GM19468 (cell line): ENCODE results near the gene PKP1.

Experiments used
- ATAC-seq: cut with Tn5 transposase; IDR thresholded peaks from one replicate; pipeline ENCODE4 v1.9.1; 2021; ENCODE audit warnings: mild to moderate bottlenecking, moderate library complexity, moderate number of reproducible peaks; ENCODE audit not compliant: unreplicated experiment; ENCODE audit errors: extremely low read depth

PKP1 gene

DNA sequence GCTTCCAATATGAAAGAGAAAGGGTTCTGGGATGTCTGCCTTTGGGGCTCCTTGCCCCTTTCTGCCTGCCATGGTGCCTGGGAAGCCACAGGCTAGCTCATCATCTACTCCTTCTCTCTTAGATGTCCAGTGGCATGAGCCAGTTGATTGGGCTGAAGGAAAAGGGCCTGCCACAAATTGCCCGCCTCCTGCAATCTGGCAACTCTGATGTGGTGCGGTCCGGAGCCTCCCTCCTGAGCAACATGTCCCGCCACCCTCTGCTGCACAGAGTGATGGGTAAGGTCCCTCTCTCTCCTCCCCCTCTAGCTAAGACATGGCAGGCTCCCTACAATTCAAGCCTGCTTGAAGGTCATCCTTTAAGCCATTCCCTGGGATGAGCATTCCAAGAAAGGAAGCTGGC, 41.0 kb downstream of the PKP1 start:
- no peak for ATAC-seq

DNA sequence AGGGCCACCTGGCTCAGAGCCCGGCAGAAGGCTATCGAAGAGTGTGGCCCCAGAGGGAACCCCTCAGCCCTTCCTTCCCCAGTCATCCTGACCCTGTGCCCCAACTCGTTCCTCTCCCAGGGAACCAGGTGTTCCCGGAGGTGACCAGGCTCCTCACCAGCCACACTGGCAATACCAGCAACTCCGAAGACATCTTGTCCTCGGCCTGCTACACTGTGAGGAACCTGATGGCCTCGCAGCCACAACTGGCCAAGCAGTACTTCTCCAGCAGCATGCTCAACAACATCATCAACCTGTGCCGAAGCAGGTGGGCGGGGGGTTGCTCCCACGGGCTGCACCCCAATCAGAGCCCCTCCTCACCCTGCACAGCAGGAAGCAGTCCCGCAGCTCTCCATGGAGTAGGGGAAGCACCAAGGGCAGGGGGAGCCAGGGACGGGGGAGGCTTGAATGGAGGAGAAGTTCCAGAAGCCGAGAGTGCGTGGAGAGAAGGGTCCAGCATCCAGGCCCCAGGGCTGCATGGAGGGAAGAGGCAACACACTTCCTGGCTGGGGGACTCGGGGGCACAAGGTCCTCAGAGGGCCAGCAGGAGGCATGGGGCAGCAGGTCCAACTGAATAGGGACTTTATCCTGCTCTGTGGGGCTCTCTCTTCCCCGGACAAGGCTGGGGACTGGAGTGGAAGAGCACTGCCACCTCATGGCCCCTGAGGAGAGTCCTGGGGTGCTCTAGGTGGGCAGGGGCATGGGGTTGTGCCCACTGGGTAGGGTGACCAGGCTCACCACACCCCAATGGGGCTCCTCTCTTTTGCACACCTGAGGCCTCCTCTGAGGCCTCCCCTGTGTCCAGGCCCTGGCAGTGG, 41.7 kb downstream of the PKP1 start:
- no peak for ATAC-seq

DNA sequence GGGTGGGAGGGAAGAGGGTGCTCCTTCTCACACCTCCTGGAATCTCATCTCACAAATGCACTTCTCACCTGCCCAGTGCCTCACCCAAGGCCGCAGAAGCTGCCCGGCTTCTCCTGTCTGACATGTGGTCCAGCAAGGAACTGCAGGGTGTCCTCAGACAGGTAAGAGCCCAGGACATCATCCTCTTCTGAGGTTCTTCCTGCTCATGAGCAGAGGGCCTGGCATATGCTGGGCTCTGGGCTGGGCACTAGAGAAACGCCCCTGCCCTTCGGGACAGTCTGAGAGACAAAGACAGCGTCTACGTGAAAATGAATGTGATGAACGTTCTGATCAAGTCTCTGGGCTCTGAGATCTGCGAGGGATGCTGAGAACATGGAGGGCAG, 42.4 kb downstream of the PKP1 start:
- no peak for ATAC-seq

DNA sequence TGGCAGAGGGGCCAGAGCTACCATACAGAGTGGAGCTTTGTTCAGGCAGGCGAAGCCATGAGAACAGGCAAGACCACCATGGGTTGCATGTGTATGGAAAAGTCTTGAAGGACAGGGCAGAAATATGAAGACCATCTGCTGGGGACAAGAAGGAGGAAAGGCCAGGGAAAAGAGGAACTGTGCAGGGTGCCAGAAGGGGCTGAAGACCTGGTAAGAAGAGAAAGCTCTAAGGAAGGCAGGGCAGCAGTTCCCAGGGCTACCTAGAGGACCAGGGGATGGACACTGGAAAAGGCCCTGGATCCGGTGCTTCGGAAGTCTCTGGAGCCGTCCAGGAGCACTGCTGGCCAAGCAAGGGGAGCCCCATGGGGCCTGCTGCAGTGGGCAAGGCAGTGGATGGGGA, 43.4 kb downstream of the PKP1 start:
- no peak for ATAC-seq

DNA sequence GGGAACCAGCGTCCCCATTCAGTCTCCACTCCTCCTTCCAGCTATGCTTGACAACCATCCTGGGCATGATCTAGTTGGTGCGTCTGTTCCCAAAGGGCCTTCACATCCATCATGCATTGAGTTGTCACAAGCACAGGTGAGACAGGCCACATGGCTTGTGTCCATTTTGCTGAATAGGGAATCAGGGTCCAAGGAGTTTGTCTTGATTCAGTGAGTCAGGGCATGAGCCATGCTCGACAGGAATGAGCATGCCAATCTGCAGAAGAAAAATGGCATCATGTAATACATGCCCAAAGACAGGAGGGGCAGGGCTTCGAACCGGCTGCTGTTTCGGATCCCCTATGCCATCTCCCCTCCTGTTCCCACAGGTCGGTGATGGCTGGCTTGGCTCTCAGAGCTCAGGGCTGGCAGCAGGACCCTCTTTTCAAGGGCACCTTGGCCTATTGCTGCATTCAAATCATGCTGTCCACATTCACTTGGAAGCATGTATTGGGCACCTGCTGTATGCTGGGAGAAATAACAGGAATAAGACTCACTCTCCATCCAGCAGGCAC, 44.5 kb downstream of the PKP1 start:
- ATAC-seq, result no peak

DNA sequence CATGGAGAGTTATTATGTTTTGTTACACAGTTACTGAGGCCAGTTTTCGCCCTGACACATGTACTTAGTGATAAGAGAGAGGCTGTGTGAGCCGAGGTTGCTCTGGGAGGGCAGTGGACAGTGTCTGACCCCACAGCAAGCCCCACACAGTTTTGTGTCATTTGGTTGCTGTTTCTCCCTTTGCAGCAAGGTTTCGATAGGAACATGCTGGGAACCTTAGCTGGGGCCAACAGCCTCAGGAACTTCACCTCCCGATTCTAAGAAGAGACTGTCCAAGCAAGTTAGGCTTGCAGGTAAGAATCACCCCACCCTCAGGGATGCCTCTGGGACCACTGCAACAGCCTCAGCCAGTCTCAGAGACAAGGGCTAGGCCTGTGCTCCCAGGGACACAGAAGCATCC, 45.3 kb downstream of the PKP1 start:
- ATAC-seq, result no peak

DNA sequence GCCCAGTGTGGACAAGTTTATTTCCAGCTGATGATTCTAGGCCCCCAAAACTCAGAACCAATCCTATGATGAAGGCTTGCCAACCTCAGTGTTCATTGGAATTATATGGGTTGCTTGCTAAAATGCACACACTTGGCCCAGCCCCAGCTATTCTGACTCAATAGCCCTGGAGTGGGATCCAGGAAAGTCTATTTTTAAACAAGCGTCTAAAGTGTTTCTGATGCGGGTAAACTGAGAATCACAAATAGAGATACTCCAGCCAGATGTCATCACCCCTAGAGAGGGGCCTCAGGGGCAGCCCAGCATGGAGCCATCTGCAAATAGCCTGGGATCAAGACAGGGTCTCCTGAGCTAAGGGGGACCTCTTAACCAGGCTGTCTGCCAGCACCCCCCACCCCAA, 46.0 kb downstream of the PKP1 start:
- ATAC-seq, result no peak

DNA sequence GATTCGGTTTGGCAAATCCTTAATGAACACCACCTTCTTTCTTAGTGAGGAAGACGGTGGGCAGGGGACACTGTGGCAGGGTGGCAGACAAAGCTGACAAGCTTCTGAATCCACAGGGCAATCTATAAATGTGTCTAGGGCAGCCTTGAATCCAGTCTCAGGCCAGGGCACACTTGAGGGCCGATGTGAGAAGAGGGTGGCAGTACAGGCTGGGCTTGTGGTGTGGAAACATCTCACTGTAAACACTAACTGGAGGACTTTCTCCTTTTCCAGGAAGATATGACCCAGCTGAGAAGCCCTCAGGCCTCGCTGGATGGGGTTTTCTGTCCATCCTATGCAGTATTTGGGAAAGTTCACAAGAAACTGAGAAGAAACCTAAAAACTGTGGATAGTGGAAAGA, 46.5 kb downstream of the PKP1 start:
- no peak for ATAC-seq

DNA sequence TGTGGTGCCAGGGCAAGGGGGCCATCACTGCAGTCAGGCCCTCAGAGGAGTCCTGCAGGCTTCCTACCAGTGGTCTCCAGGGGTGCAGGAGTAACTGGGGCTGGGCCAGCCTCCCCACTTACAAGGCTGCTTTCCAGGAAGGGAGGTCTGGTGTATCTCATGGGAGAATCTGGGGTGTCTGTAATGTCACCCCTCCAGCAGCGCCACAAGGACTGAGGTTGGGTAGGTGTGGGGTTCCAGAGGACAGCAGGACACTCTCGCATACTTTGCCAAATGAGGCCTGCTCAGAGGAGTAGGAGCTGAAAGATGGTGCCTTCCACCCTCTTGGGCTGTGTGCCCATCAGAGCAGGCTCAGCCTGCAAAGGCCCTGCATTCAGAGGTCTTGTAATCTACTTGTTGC, 47.2 kb downstream of the PKP1 start:
- ATAC-seq, result no peak

DNA sequence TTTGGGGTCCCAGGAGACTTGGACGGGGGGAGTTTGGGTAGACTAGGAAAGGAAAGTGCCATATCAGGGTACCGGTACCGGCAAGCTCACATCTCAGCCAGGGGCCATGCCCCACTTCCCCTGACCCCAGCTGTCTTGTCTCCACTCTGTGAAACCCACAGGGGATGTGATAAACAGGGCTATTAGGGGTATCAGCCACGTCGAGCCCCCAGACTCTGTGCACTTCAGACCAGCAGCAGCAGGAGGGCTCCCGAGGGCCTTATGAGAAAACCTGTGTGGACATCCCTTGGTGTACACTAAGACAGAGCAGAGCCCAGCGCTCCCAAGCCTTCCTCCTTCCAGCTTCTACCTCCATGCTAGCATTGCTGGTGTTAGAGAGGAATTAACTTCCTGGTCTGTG, 47.9 kb downstream of the PKP1 start:
- no peak for ATAC-seq

DNA sequence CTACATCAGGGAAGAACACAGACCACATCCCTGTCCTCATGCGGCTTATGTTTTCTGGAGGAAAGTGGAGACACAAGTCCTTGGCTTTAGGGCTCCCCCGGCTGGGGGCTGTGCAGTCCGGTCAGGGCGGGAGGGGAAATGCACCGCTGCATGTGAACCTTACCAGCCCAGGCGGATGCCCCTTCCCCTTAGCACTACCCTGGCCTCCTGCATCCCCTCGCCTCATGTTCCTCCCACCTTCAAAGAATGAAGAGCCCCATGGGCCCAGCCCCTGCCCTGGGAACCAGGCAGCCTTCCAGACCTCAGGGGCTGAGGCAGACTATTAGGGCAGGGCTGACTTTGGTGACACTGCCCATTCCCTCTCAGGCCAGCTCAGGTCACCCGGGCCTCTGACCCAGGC, 48.7 kb downstream of the PKP1 start:
- ATAC-seq, result no peak

DNA sequence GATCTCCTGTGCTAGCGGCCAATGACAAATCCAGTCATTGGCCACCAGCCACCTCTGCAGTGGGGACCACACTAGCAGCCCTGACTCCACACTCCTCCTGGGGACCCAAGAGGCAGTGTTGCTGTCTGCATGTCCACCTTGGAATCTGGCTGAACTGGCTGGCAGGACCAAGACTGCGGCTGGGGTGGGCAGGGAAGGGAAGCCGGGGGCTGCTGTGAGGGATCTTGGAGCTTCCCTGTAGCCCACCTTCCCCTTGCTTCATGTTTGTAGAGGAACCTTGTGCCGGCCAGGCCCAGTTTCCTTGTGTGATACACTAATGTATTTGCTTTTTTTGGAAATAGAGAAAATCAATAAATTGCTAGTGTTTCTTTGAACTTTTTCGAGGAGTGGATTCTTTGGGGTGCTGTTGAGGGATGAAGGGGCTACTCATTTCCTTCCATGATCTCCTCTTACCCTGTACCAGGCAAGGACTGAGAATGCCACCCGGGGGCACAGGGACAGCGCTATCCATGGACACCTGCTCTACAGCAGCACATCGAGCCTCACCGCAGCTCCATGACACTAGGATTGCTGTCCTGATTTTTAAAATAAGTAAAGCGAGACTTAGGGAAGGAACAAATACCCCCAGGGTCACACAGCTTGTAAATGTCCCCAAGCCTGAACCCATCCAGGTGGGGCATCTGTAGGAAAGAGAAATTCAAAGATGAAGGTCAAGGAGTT, 49.5 kb downstream of the PKP1 start:
- no peak for ATAC-seq

DNA sequence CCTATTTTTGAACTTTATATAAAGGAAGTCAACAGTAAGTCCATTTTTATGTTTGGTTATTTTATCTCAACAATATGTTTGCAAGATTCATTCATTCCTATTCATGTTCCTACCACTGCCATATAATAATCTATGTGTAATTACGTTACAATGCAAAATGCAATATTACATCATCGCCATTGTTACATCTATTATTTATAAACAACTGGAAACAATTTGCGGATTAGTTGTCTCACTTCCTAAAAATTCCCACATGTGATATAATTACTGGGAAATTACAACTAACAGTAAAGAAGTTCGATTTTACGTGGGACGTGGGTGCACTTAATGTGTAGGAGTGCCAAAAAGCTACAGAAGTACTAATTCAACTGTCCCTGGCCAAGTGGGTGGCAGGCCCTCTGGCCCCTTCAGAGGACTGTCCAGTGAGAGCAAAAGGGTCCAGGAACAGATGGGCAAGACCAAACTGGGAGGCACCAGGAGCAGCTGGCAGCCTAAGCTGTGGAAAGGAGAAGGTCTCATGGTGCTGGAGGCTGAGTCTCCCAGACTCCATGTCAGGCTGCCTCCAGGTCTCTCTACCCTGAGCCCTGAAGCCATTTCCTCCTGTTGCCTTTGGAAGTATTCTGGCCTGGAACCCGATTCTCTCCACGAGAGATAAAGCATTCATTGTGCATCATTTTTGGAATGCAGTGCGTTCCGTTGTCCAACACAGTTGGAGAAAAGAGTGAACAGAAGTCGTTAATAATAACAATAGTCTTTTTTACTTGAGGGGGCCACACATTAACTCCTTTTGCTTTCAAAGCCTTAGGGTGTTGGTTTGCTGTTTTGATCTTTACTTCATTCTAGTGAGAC, 51.2 kb downstream of the PKP1 start:
- no peak for ATAC-seq

DNA sequence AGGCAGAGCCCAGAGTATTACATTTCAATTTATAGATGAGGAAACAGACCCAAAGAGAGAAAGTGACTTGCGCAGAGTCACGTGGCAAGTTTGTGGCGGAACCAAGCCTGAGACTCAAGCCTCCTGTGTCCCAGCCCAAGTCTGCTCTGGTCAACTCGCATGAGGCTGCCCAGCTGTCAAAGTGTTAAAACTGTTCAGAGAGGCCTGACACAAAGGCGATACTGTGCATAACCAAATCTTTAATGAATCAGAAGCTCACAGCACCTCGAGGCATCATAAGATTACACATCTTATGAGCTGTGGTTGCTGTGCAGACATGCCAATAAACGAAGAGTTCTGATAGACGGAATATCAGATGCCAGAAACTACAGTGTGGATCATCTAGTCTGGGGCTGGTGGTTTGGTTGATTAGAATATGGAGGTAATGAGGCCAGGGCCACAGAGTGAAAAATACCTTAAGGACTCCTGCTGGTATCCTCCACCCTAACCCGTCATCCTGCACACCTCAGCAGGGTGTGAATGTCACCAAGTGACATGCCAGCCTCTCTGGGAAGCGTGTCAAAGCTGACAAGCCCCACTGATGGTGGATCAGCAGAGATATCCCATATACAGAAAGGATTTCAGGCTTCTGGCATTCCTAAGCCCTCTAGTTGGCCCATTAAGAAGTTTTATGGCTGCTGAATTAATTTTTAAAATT, 52.0 kb downstream of the PKP1 start:
- ATAC-seq, result no peak

DNA sequence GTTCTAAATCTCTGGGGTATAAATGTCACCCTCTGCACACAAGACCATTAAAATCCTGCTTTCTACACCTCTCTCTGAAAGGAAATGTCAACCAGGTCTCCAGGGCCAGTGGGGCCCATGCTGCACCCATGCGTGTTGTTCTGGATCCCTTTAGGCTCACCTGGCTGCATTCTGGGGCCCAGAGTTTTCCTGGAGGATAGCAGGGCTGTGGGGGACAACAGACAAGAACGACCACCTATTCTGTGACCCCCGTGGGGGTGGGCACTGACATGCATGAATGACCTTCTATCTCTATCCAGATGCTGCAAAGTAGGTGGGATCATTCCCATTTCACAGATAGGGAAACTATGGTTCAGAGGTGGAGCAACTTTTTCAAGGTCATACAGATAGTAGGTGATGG, 52.6 kb downstream of the PKP1 start:
- ATAC-seq, result no peak

DNA sequence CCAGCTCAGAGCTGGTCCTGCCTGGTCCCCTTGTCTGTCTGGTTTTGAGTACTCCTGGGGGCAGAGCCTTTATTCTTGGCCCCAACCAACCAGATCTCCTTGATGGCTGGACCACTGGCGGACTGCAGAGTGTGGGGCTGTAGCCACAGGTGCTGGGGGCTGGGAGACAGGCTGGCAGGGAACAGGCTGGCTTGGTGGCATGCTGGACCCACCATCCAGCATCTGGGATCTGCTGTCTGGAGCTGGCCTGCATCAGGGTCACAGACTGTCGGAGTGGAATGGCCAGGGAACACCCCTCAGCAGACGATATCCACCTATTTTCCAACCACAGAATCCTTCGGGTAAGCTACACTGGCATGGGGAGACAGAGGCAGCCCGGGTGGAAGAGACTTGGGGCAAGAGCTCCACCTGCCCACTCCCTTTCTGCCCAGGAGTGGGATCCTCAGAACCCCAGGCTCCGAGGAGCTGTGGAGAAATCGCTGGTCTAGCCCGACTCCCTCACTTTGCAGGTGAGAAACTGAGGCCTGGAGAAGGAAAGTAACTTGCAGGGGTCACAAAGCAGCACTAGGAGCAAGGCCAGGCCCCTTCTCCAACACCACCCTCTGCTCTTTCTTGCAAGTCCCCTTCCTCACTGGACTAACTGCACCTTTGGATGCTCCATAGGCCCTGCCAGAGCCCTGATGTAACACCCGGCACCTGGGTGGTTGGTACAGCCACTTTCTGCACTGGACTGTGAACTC, 53.6 kb downstream of the PKP1 start:
- ATAC-seq, result no peak

DNA sequence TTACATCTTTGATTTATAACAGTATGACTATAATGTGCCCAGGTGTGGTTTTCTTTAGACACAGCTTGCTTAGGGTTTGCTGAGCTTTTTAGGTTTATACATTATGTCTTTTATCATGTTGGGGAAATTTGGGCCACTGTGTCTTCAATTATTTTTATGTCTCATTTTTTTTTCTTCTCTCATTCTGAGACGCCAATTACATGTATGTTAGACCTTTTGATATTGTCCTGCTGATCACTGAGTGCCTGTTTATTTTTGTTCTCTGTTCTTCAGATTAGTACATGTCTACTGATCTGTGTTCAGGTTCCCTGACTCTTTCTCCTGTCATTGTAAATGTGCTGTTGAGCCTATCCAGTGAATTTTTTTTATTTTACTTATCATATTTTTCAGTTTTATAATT, 58.1 kb downstream of the PKP1 start:
- ATAC-seq, result no peak

DNA sequence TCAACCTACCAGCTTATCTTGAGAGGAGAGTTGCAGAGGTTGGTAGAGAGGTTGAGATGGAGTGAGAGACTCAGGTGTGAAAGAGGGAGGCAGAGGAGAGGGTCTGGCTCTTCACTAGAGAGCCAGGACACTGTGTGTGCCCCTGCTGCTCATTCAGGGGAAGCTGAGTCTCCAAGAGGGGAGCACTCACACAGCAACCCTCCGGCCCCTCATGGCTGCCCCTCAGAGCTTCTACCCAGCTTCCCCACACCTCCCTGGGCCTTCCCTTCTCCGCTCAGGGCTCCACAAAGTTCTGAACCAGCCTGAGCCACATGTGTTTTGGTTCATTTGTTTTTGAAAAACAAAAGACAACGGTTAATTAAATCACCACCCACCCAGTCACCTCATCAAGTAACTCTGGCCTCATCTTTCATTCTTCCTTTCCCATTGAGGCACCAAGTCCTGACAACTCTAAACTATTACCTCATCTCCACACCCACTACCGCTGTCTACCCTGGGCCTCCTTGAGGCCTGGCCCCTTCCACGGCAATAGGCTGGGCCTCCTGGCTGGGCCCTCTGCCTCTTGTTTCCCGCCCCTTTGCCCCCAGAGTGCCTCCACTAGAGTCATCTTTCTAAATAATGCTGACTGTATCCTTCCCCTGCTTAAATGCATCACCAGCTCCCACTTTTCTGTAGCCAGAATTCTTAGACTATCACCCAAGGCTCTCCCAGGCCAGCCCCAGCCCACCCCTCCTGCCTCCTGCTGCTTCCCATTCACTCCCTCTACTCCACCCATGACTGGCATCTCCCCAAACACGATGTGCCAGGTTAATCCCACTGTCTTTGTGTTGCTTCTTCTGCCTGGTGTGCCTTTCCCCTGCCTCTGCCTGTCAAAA, 61.1 kb downstream of the PKP1 start:
- ATAC-seq, result no peak

DNA sequence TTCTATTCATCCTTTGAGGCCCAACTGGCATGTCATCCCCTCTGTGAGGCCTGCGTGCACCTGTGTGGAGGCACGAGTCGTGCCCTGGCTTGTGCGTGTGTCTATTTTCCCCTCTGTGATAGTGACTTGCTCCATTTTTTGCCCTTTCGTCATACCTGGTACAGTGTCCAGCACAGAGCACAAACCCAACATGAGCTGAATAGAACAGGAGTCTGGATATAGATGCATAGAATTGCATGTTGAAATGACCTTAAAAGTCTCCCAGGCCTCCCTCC, 61.7 kb downstream of the PKP1 start:
- ATAC-seq, result no peak
